Fibroblast of pulmonary artery (primary cell): ENCODE measurements around the gene YPEL3.

Experiments
- DNase-seq: peaks from one replicate; pipeline ENCODE4 v3.0.0-alpha.2; 2010; ENCODE audit warnings: low read depth
- H3K4me3 ChIP-seq: replicated peaks from 2 replicates; pipeline ENCODE4 v1.5.1; 2011; ENCODE audit warnings: low read depth, mild to moderate bottlenecking, control low read depth, low read length, moderate library complexity
- TF ChIP-seq, protein P1 (sequence below): IDR thresholded peaks from 2 replicates; pipeline ENCODE4 v1.5.1; 2011; ENCODE audit warnings: mild to moderate bottlenecking, control low read depth, low read length, inconsistent platforms; ENCODE audit errors: missing control alignments

Gene YPEL3

DNA sequence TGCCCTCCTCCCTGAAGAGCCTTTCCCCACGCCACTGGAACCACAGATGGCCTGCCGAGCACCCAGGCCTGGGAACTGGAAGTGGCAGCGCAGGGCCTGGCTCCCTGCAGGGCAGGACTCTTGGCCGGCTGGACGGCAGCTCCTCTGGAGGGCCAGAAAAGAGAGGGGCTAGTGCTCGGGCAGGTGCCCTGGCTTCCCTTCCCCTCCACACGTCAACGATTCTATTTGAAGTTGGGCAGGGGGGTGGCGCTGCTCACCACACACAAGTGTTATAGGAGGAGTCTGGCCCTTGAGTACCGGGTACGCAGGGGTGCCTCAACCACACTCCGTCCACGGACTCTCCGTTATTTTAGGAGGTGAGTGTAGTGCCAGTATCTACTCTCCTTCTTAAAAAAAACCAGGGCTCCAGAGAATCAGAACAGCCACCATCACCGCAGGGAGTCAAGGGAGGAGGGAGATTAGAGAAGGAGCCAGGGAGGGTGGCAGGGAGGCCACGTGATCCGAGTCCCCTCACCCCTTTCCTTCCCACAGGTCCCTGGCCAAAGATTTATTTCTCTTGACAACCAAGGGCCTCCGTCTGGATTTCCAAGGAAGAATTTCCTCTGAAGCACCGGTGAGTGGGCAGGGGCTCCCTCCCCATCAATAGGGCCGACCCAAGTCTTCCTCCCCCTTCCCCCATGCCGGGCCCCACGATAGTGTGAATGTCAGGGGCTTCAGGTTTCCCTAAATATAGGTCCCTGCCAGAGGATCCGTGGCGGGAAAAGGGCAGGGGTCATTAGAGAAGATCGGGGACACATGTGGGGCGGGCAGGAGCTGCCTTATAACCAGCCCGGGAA lies 31.9 kb downstream of the YPEL3 start:
- peak overlapping the region; percentile 97 for H3K4me3 ChIP-seq
- TF ChIP-seq, protein P1, sequence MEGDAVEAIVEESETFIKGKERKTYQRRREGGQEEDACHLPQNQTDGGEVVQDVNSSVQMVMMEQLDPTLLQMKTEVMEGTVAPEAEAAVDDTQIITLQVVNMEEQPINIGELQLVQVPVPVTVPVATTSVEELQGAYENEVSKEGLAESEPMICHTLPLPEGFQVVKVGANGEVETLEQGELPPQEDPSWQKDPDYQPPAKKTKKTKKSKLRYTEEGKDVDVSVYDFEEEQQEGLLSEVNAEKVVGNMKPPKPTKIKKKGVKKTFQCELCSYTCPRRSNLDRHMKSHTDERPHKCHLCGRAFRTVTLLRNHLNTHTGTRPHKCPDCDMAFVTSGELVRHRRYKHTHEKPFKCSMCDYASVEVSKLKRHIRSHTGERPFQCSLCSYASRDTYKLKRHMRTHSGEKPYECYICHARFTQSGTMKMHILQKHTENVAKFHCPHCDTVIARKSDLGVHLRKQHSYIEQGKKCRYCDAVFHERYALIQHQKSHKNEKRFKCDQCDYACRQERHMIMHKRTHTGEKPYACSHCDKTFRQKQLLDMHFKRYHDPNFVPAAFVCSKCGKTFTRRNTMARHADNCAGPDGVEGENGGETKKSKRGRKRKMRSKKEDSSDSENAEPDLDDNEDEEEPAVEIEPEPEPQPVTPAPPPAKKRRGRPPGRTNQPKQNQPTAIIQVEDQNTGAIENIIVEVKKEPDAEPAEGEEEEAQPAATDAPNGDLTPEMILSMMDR: no peak
- no peak for DNase-seq

DNA sequence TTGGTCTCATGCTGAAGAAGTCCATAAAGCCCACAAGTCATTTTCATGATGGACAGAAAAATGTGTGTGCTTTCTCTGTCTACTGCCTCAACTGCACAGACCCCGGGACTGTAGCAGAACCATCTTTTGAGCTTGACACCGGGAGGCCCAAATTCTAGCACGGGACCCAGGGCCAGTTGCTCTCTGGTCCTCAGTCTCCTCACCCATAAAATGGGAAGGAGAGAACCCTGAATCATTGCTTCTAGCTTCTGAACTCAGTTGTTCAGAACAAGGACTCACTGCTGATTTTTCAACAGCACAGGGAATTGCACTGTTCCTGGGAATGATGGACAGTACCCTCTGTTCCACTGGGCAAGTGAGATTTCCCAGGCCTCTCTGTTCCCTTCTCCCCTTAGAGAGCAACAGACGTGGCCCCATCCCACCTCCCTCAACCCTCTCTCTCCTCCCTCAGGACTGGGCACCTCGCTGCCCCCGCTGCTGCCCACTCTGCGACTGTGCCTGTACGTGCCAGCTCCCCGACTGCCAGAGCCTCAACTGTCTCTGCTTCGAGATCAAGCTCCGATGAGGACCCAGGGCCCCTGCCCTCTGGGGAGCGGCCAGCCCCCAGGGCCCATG lies 32.6 kb downstream of the YPEL3 start:
- DNase-seq: no peak
- TF ChIP-seq, protein P1: no peak
- peak overlapping the region; percentile 97 for H3K4me3 ChIP-seq

DNA sequence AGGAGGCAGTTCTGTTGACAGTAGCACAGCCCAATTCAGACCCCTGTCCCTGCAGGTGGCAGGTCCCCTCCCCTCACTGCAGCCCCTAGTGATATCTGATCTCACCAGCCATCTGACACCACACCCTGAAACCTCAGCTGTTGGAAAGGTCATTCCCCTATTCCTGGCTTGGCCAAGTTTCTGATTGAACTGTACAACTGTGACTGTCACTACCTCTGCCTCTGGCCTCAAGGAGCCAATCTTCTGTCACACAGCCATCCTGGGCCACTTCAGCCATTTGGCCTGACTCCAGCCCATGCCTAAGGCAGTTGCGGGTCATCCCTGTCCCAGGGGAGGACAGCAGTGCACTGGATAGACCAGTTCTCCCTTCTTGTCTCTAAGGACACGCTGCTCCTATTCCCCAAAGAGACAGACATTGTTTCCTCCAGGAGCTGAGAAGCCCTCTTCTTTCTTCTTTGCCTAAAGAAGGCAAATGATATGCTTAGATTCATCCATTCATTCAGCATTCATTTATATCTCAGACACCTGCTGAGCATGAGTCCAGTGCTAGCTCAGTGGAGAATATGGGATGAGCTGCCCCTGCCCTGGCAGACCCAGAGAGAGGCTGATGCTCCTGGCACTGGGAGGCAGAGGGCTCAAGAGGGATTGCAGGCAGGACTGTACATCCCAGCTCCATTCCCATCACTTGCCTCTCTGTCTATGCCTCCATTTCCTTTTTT lies 35.0 kb downstream of the YPEL3 start:
- no peak overlapping the region for H3K4me3 ChIP-seq
- TF ChIP-seq, protein P1: no peak
- no peak for DNase-seq

DNA sequence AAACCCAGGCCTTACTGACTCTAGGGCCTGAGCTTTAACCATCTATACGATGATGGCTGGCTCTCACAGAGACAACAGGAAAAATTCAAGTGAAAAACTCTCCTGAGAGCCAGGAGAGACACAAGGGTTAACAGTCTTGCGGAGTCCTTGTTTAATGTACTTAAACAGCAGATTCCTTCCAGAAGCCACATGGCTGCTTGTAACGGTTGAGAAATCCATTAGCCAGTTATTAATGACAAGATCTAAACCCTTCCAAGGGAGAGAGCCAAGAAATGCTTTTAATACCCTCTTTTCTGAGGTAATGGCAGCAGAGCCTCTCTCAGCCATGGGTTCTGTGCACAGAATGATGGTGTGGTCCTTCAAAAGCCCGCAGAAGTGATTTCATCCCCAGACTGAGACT lies 35.7 kb downstream of the YPEL3 start:
- no peak for DNase-seq
- TF ChIP-seq, protein P1: no peak
- H3K4me3 ChIP-seq: no peak overlapping the region

DNA sequence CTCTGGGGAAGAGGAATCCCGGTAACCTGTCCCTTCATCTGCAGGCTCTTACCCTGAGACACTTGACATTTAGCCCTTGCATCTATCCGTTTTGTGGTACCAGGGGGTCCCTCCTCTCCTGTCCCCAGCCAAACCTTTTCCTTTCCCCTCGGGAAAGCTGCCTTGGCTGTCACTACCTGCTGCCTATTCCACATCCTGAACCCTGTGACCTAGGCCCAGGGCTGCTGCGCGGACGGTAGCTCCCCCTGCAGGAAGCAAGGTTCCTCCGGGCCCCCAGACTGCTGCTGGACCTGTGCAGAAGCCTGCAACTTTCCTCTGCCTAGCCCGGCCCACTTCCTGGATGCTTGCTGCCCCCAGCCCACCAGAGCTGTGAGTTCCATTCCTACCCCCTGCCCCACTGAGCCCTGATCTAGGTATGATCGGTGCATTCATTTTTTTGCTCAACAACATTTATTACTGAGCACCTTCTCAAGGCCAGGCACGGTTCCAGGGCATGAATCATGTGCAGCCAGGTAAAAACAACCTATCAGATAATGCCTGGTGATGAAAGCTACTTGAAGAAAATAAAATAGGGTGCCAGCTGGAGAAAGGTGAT lies 41.0 kb downstream of the YPEL3 start:
- TF ChIP-seq, protein P1: peak; percentile 65
- DNase-seq: no peak
- H3K4me3 ChIP-seq: no peak overlapping the region

DNA sequence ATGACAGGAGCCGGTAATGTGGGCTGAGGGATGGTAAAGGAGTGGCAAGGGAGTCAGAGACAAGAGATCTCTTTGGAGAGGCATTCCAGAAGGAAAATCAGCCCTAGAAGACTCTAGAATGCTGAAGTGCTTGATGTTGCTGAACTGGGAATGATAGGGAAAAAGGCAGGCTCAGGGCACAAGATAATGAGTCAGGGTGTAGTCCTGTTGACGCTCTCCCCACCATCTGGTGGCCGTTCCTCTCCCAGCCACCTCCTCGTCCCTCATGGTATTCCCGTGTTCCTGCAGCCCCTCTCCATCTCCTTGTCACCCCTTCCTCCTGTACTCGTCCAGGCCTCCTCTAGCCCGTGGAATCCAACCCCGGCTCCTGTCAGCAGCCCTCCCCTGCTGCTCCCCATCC lies 41.6 kb downstream of the YPEL3 start:
- no peak for DNase-seq
- no peak overlapping the region for H3K4me3 ChIP-seq
- TF ChIP-seq, protein P1: no peak
